ENCODE data around the gene TMEM208.

- TF ChIP-seq CTCF (IDR thresholded peaks at IDR 0.05 in 4 of 5, conservative IDR thresholded peaks at IDR 0.05 in 1 of 5) (no peak), POLR2A (IDR thresholded peaks at IDR 0.05) (no peak)
These were observed 39.6 kb upstream of the TMEM208 start for GRCh38 chr16:67187175-67187890.

Measured in gastrocnemius medialis (tissue), 4 donors.